NT2/D1 (cell line): Measurements from ENCODE around the gene MYBPH.
A peak's percentile ranks its signal among the peaks of the same experiment; 100 is the strongest.

ENCODE experiments used
- DNase-seq: peaks from one replicate; pipeline ENCODE4 v3.0.0-alpha.2; 2011; ENCODE audit warnings: low read depth, low spot score
- H3K27me3 ChIP-seq: 2 replicates; pipeline ENCODE4 v1.6.0; 2011; ENCODE audit warnings: mild to moderate bottlenecking; ENCODE audit not compliant: insufficient read length, insufficient read depth
- H3K36me3 ChIP-seq: 2 replicates; pipeline ENCODE4 v1.6.1; 2011; ENCODE audit warnings: mild to moderate bottlenecking, low read length, mixed read lengths; ENCODE audit not compliant: insufficient read depth, insufficient read length
- H3K4me1 ChIP-seq: 2 replicates; pipeline ENCODE4 v1.5.1; 2011; ENCODE audit not compliant: insufficient read depth, insufficient read length
- H3K4me3 ChIP-seq: 2 replicates; pipeline ENCODE4 v1.5.1; 2011; ENCODE audit warnings: low read depth; ENCODE audit not compliant: insufficient read length
- H3K9ac ChIP-seq: 2 replicates; pipeline ENCODE4 v1.6.0; 2011; ENCODE audit warnings: low read depth; ENCODE audit not compliant: insufficient read length
- H3K9me3 ChIP-seq: 2 replicates; pipeline ENCODE4 v1.5.1; 2011; ENCODE audit warnings: mild to moderate bottlenecking, low read length; ENCODE audit not compliant: insufficient read depth
- SUZ12 ChIP-seq: IDR thresholded peaks from 2 replicates; pipeline ENCODE4 v1.6.1; 2011; ENCODE audit not compliant: insufficient read length, insufficient read depth; ENCODE audit errors: extremely low read depth
- YY1 ChIP-seq: IDR thresholded peaks from 2 replicates; pipeline ENCODE4 v1.6.1; 2011; ENCODE audit not compliant: insufficient read length, insufficient read depth
- ZNF274 ChIP-seq: IDR thresholded peaks from 2 replicates; pipeline ENCODE4 v1.6.1; 2011; ENCODE audit warnings: mild to moderate bottlenecking, low read depth, low read length

The MYBPH gene

DNA sequence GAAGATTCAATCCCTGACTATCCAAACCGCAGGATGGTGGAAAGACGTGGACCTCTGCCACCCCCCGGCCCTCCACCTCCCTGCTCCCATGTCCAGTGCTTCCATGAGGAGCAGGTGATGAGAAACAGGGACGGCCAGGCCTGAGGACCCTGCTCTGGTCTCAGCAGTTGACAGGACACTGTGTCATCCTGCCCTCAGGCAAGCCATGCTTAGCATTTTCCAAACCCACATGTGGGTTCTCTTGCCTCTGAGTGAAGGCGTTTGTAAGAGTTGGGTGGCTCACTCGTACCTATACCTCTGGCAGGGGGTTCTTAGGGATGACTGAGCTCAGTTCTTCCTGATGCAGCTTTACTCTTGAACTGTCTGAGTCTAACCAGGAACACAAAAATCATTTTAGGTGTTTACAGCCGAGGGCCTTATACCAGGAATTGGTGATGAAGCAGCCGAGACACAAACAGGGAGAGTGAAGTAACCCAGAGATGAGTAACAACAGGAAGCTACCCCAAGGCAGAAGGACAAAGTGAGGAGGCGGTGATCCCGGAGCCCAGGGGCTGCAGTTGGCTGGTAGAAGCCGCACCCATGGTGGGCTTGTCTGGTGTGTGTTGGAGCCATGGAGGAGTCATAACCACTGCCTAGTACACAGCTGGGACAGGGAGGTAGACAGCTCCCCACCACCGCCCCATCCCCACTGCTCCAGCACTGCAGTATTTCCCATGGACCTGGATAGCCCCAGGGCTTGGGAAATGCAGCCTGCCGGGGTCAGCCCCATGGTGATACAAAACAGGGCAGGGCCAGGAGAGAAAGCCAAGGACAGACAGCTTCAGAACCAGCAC lies 21.4 kb downstream of the MYBPH start:
- TF ChIP-seq ZNF274, result no peak
- TF ChIP-seq SUZ12, result no peak
- TF ChIP-seq YY1, result no peak
- Histone ChIP-seq H3K9ac (no peak overlapping the region), H3K27me3 (no peaks in the 10 kb centered on the region), H3K4me3 (no peak overlapping the region), H3K36me3 (peaks cover 16% of the 10 kb centered on the region), H3K4me1 (peaks cover 48% of the 10 kb centered on the region), H3K9me3 (no peaks in the 10 kb centered on the region)
- no peak for DNase-seq

DNA sequence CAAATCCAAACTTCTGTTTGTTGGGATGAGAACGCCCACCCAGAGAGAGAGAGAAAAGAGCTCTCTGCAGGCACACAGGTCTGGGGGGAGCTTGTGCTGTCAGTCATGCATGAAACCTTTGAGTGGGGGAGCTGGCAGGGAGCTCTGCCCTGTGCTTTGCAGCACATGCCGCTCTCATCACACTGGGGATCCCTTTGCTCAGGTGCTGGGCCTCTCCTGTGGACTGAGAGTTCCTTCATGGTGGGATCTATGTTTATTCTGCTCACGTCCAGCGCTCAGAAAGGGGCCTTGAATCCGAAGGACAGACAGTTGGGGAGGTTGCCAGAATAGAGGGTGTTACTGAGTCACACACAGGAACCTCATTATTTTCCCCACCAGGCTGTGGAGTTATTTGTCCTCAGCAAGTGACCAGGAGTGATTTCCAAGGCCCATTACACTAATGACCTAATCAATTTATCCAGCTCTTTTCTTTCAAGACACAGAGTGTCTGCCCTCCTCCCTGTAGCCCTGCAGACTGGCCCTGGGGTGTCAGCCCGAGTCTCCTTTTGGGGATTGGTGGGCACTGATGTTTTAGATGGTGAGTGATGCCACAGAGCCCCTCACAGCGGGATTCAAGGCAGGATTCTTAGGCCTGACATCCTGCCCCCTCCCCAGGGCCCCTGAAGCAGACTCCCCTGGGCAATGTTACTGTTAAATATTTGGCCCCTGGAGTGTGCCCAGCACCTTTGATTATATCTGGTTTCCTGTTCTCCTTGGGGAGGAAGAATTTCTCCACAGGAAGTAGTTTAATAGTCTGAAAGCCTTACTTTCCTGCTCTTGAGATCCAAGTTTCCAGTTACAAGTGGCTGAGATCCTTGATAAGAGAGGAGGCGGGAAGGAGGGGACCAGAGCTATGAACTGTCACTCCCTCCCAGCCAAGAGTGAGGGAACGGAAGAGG lies 22.3 kb downstream of the MYBPH start:
- Histone ChIP-seq H3K4me3 (no peak overlapping the region), H3K4me1 (peaks cover 50% of the 10 kb centered on the region), H3K9ac (no peak overlapping the region), H3K36me3 (peaks cover 16% of the 10 kb centered on the region), H3K27me3 (no peaks in the 10 kb centered on the region), H3K9me3 (no peaks in the 10 kb centered on the region)
- no peak for TF ChIP-seq YY1
- TF ChIP-seq SUZ12, result no peak
- no peak for DNase-seq

DNA sequence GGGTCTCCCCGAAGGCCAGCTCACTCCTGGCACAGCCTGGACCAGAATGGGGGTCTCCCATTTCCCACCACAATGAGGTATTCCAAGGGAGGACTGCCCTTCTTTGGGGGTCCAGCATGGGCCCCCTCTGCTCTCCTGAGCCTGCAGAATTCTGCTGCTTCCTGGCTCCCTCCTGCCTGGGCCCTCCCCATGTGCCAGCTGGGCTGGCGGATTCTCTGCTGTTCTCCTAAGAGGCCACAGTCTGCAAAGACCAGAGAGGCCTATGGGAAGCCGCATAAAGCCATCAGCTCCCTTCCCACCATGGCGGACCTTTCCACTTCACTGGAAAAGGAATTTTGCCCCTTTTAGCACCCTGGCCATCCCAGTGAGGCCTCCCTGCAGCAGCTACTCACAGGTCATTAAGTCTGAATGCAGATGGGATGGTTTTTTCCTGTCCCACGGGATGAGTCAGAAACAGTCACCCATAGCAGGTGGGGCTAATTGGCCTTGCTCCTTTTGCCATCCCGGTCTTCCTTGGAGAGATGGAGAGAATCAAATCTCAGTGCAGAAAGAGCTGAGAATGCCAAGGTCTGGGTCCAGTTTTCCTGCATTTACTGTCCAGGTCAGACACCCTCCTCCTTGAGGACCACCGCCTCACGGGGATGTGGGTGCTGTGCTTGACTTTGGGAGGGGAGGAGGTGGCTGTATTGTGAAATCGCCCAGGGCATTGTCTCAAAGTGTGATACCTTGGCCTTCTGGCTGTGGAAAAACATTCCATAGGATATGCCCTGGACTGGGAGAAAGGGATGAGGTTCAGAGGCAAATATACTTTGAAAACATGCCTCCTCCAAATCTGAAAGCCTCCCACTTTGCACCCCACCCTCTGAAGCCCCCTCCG lies 23.2 kb downstream of the MYBPH start:
- no peak for TF ChIP-seq YY1
- no peak for TF ChIP-seq SUZ12
- no peak for TF ChIP-seq ZNF274
- Histone ChIP-seq H3K4me3 (no peak overlapping the region), H3K9ac (no peak overlapping the region), H3K9me3 (no peaks in the 10 kb centered on the region), H3K36me3 (peaks cover 12% of the 10 kb centered on the region), H3K27me3 (no peaks in the 10 kb centered on the region), H3K4me1 (peaks cover 54% of the 10 kb centered on the region)
- DNase-seq, result no peak

DNA sequence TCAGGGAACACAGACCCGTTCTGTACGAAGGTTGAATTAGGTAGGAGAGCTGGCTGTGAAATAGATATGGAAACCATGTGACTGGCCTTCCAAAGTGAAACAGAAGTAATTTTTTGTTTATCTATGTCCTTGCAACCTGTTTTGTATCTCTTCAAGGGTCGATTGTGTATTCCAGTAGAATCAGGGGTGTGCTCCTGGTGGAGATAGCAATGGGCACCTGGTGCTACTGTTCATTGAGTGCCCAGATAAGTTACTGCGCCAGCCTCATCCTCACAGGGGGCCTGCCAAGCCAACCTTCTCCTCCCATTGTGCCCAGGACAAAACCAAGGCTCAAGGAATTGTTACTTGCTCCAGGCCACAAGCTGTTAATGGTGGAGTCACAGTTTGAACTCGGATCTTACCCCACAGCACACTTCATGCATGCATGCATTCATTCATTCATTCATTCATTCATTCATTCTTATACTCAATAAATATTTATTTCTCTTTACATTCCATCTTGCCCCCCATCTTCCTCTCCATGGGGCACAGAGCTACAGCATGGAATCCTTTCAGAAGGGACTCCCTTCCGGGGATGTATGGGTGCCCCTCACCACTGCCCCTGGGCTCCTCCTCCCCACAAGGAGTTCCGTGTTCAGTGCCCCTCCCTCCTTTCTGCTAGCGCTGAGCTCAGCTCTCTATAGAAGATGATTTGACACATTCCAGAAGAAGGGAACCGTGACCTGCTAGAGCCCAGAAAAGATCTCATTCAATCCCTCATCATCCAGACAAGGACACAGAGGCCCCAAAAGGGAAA lies 24.1 kb downstream of the MYBPH start:
- Histone ChIP-seq H3K27me3 (no peaks in the 10 kb centered on the region), H3K36me3 (peaks cover 4% of the 10 kb centered on the region), H3K4me1 (peaks cover 60% of the 10 kb centered on the region), H3K9me3 (no peaks in the 10 kb centered on the region), H3K9ac (no peak overlapping the region), H3K4me3 (no peak overlapping the region)
- no peak for DNase-seq
- TF ChIP-seq YY1 (no peak), SUZ12 (no peak), ZNF274 (no peak)

DNA sequence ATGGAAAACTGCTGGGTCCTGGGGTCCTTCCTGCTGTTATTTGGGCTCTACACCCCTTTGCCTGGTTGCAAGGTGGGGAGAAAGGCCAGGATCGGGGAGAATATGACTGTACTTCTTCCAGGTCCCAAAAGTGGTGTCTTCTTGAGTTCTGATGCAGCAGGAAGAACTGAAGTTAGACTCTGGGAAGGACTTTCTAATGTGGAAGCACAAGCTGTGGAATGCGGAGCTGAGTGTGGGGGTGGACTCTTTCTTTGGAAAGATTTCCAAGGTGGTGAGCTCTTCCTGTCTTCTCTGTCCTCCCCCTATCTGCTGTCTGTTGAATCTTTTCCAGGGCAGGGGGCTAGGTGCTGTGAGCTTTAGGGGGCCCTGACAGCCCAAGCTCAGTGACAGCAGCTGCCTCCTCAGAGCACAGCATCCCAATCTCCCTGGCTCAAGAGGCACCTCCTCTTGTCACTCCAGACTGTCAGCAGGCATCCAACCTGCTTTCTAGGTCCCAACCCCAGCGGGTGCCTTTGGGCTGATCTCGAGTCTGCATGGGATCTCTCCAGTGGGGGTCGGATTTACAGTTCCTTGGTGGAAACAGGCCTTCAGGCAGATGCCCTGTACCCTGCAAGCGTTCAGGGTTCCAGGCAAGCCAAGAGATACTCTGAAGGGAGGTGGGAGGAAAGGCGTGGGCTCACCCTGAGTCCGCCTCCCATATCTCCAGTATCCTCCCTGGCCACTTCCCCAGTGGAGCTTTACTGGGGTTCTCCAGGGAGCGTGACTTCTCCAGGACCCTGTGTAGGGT lies 24.9 kb downstream of the MYBPH start:
- no peak for DNase-seq
- H3K4me1 ChIP-seq, result peaks cover 62% of the 10 kb centered on the region
- H3K9ac ChIP-seq, result peak overlapping the region; percentile 26
- no peaks in the 10 kb centered on the region for H3K9me3 ChIP-seq
- H3K27me3 ChIP-seq, result no peaks in the 10 kb centered on the region
- TF ChIP-seq ZNF274 (no peak), SUZ12 (no peak), YY1 (no peak)
- no peak overlapping the region for H3K4me3 ChIP-seq
- H3K36me3 ChIP-seq, result no peaks in the 10 kb centered on the region

DNA sequence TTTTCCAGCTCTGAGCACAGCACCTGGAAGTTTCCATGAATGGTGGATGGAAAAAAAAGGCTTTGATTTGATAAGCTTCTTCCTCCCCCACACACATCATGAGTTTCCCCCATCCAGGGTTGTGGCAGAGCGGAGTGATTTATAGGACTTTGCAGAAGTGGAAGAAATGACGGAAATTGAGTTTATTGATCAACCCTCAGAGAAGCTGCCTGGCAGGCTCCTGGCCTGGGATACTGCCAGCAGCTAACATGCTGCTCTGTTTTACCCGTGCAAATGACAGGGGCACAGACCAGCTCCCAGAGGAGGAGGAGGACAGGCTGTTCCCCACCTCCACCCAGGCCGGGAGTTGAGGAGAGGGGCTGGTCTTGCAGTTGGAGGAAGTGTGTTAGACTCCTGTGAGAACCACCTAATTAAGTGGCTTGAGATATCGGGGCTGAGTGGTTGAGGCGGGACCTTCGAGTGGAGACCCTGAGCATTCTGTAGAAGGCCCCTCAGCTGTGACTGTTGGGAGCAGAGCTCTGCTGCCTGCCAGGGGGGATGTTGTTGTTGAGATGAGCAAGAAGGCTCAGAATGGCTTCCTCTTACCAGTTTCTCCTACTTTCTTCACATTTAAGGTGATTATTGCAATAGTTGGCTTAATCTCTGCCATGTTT lies 26.3 kb downstream of the MYBPH start:
- H3K36me3 ChIP-seq, result no peaks in the 10 kb centered on the region
- TF ChIP-seq SUZ12 (no peak), YY1 (no peak), ZNF274 (no peak)
- H3K27me3 ChIP-seq, result no peaks in the 10 kb centered on the region
- no peaks in the 10 kb centered on the region for H3K9me3 ChIP-seq
- no peak overlapping the region for H3K9ac ChIP-seq
- no peak overlapping the region for H3K4me3 ChIP-seq
- peaks cover 65% of the 10 kb centered on the region for H3K4me1 ChIP-seq
- DNase-seq, result no peak
